GM12878 (cell line): ENCODE measurements around the gene SEC63. TPM values are rescaled to one million over a fixed set of nuclear protein-coding genes. Genes with fewer than 3 reads are reported as not detected.

Experiments
- ATAC-seq: fragments of 200-7000 bp; cut with Tn5 transposase; 3 replicates; pipeline ENCODE4 v1.9.1; 2020; ENCODE audit warnings: mild to moderate bottlenecking, moderate library complexity
- BruUV-seq: library from RNA; stranded (reverse); fragments of 400-500 nt; replicated peaks from 2 replicates; lab custom pipeline; 2021; lab: Mats Ljungman, UMichigan
- CTCF ChIA-PET: fragments of 300-600 bp; sonication (Branson Sonifier 250); formaldehyde crosslinking; extraction: SDS; loops from one replicate; lab custom pipeline; 2021; ENCODE audit warnings: inconsistent platforms; lab: Yijun Ruan, JAX
- POLR2A ChIA-PET: fragments of 350-600 bp; formaldehyde crosslinking; extraction: SDS; loops from one replicate; lab custom pipeline; 2021; ENCODE audit warnings: inconsistent platforms; lab: Charles Lee
- RAD21 ChIA-PET: fragments of 300-600 bp; sonication (Branson Sonifier 250); formaldehyde crosslinking; loops from one replicate; lab custom pipeline; 2023; ENCODE audit warnings: antibody characterized with exemption; ENCODE audit not compliant: unreplicated experiment; lab: Charles Lee
- SMC1A ChIA-PET: fragments of 300-600 bp; sonication (Branson Sonifier 250); formaldehyde crosslinking; loops from one replicate; lab custom pipeline; 2023; ENCODE audit not compliant: unreplicated experiment, uncharacterized antibody; lab: Charles Lee
- DNase-seq: peaks from one replicate; pipeline ENCODE4 v3.0.0-alpha.2; 2011; ENCODE audit warnings: low read depth, low spot score
- FAIRE-seq: peaks from 3 replicates; lab custom pipeline; 2011; peaks lifted over from hg19 to GRCh38; lab: Jason Lieb, UNC
- H2AFZ ChIP-seq: 2 replicates; pipeline ENCODE4 v1.6.0; 2011; ENCODE audit warnings: low read depth, low read length, control low read depth; ENCODE audit not compliant: control insufficient read depth
- H3K27ac ChIP-seq: 2 replicates; pipeline ENCODE4 v1.5.1; 2011; ENCODE audit warnings: control low read depth; ENCODE audit not compliant: control insufficient read depth, insufficient read depth
- H3K27me3 ChIP-seq, 2 experiments: replicated peaks in 1 of 2; 2 replicates each; pipeline versions ENCODE4 v1.6.0 to v1.6.1; 2011; ENCODE audit warnings: low read length in 1 of 2; ENCODE audit not compliant: control insufficient read depth in 2 of 2, insufficient read depth in 2 of 2
- H3K36me3 ChIP-seq, 2 experiments: 2 replicates each; pipeline ENCODE4 v1.5.1; 2011; ENCODE audit warnings: low read length in 1 of 2; ENCODE audit not compliant: control insufficient read depth in 2 of 2, insufficient read depth in 2 of 2
- H3K4me1 ChIP-seq: 2 replicates; pipeline ENCODE4 v1.6.1; 2011; ENCODE audit warnings: mild to moderate bottlenecking, low read length, moderate library complexity, mixed read lengths; ENCODE audit not compliant: control insufficient read depth, insufficient read depth
- H3K4me2 ChIP-seq: 2 replicates; pipeline ENCODE4 v1.6.0; 2011; ENCODE audit warnings: control low read depth; ENCODE audit not compliant: control insufficient read depth, insufficient read depth
- H3K4me3 ChIP-seq: fragments of 200-600 bp; sonication (generic); 2 replicates; pipeline ENCODE4 v1.5.1; 2016
- H3K79me2 ChIP-seq: 2 replicates; pipeline ENCODE4 v1.6.0; 2011; ENCODE audit warnings: low read length; ENCODE audit not compliant: control insufficient read depth, insufficient read depth
- H3K9ac ChIP-seq: 2 replicates; pipeline ENCODE4 v1.8.0; 2011; ENCODE audit warnings: low read length, control low read depth, mixed read lengths; ENCODE audit not compliant: control insufficient read depth, insufficient read depth
- H3K9me3 ChIP-seq: replicated peaks from 3 replicates; pipeline ENCODE4 v1.5.1; 2011; ENCODE audit warnings: mild to moderate bottlenecking, low read length; ENCODE audit not compliant: control insufficient read depth, insufficient read depth
- H4K20me1 ChIP-seq: 2 replicates; pipeline ENCODE4 v1.6.0; 2011; ENCODE audit not compliant: control insufficient read depth, insufficient read depth
- CBFB ChIP-seq: IDR thresholded peaks from 2 replicates; pipeline ENCODE4 v1.6.1; 2016; ENCODE audit warnings: antibody characterized with exemption, low read depth
- EP300 ChIP-seq, 2 experiments: fragments of 150-350 bp in 1 of 2; IDR thresholded peaks; 2 replicates each; pipeline ENCODE4 v1.6.1; 2011 to 2012; ENCODE audit warnings: low read depth in 2 of 2, low read length in 2 of 2, borderline replicate concordance in 1 of 2, improper control_type of control experiment in 1 of 2, inconsistent platforms in 1 of 2; ENCODE audit not compliant: control insufficient read depth in 1 of 2
- GABPA ChIP-seq: IDR thresholded peaks from 2 replicates; pipeline ENCODE4 v1.6.1; 2014; ENCODE audit warnings: antibody characterized with exemption, low read depth, mild to moderate bottlenecking, inconsistent platforms
- GATAD2B ChIP-seq: fragments of 450-650 bp; conservative IDR thresholded peaks from 2 replicates; pipeline ENCODE4 v1.6.1; 2017; ENCODE audit warnings: low read depth, mild to moderate bottlenecking, moderate library complexity
- KLF5 ChIP-seq: fragments of 450-650 bp; IDR thresholded peaks from 2 replicates; pipeline ENCODE4 v1.6.1; 2014; ENCODE audit warnings: mild to moderate bottlenecking; ENCODE audit not compliant: partially characterized antibody
- NR2C1 ChIP-seq: fragments of 450-650 bp; IDR thresholded peaks from 2 replicates; pipeline ENCODE4 v1.6.1; 2017; ENCODE audit warnings: antibody characterized with exemption, mild to moderate bottlenecking, moderate library complexity
- SMAD1 ChIP-seq: fragments of 450-650 bp; IDR thresholded peaks from 2 replicates; pipeline ENCODE4 v1.6.1; 2018; ENCODE audit warnings: mild to moderate bottlenecking, low read depth; ENCODE audit not compliant: partially characterized antibody
- ZNF24 ChIP-seq: fragments of 450-650 bp; IDR thresholded peaks from 2 replicates; pipeline ENCODE4 v1.6.1; 2017; ENCODE audit warnings: antibody characterized with exemption, mild to moderate bottlenecking
- ZSCAN29 ChIP-seq: fragments of 450-650 bp; IDR thresholded peaks from 2 replicates; pipeline ENCODE4 v1.6.1; 2017; ENCODE audit warnings: mild to moderate bottlenecking, moderate library complexity
- WGBS: methylation state at CpG from one replicate; pipeline ENCODE4 v1.1.6; 2016; ENCODE audit warnings: low lambda C conversion rate; ENCODE audit not compliant: insufficient replicate concordance, insufficient coverage; ENCODE audit errors: missing lambda C conversion rate; 5-methylcytosine and 5-hydroxymethylcytosine counted together
- in situ Hi-C: fragments of 300-500 bp; cut with MboI; formaldehyde crosslinking; loops from 9 replicates; pipeline ENCODE4 v1.14.3; 2018; ENCODE audit warnings: mixed read lengths
- intact Hi-C: fragments of 100-400 bp; cut with micrococcal nuclease; formaldehyde crosslinking; loops from one replicate; pipeline ENCODE4 v1.14.2; 2022; ENCODE audit not compliant: unreplicated experiment
- polyA plus RNA-seq, 11 experiments: library from polyadenylated mRNA; depleted of rRNA in 4 of 11; unstranded in 6 of 11; stranded (reverse) in 5 of 11; fragments of >200 nt; fragmentation: Nextera tagmentation in 4 of 11; fragmentation: Illumina TruSeq in 1 of 11; extraction: Ambion mirVana in 4 of 11; extraction: Trizol in 1 of 11; gene quantifications; 1 replicate in 1 of 11; 2 replicates in 10 of 11; pipeline versions ENCODE4 v1.2.1 to v1.2.3, GENCODE V29; 2011 to 2016; ENCODE audit warnings: inconsistent platforms in 2 of 11, missing spikeins in 2 of 11, low read depth in 1 of 11
- total RNA-seq, 4 experiments: library from RNA; depleted of rRNA in 3 of 4; stranded (reverse); fragments of >200 nt in 3 of 4; fragmentation: Illumina TruSeq in 1 of 4; extraction: Trizol in 1 of 4; gene quantifications; 2 replicates each; pipeline versions ENCODE4 v1.2.1 to v1.2.3, GENCODE V29; 2013 to 2021
- TF ChIP-seq, protein P1 (sequence below): fragments of 450-650 bp; IDR thresholded peaks from 2 replicates; pipeline ENCODE4 v1.6.1; 2017; ENCODE audit warnings: mild to moderate bottlenecking, moderate library complexity
- TF ChIP-seq, protein P2 (sequence below): fragments of 150-350 bp; IDR thresholded peaks from 2 replicates; pipeline ENCODE4 v1.6.1; 2016; ENCODE audit warnings: low read depth, low read length
- TF ChIP-seq, protein P3 (sequence below): IDR thresholded peaks from 2 replicates; pipeline ENCODE4 v1.6.1; 2012; ENCODE audit warnings: low read depth, low read length, improper control_type of control experiment
- TF ChIP-seq, protein P4 (sequence below): fragments of 450-650 bp; IDR thresholded peaks from 2 replicates; pipeline ENCODE4 v1.6.1; 2017; ENCODE audit warnings: mild to moderate bottlenecking

SEC63 gene
- total and polyA plus RNA-seq, 10 of the 15 experiments (the other 5 are each of a cell fraction or from before 2014, with no cell fraction given): 10.1 to 87.0 (median 34.3) TPM

DNA sequence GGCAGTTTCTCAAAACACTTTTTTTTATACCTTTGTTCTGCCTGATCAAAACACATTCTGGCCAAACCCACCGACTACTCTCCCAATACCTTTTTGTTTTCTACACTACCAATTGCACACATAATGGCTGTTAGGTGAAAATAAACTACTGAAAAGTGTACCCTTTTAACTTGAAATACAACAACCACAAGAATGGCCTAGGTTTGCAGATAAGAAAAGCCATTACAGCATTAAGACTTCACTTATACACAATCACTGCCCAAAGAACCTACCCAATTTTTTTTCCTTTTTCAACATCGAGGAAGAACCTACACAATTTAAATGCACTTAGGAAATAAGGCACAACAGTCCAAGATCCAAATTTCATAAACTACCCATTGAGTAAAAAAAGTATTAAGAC, 1.8 kb downstream of the SEC63 start:
- FAIRE-seq (no peak), DNase-seq (no peak), ATAC-seq (no peak)
- Histone ChIP-seq H3K27ac (peak overlapping the region; percentile 42; the same call in 1 of the 2 replicates), H3K9ac (peak overlapping the region; percentile 95), H4K20me1 (no peaks in the 10 kb centered on the region), H3K4me3 (peak overlapping the region; percentile 86), H3K36me3 (peaks cover 0 to 5% of the 10 kb centered on the region in 2 experiments; a peak in 1 of 4 replicates), H3K27me3 (no peaks in the 10 kb centered on the region), H3K4me1 (no peaks in the 10 kb centered on the region; the same call in 1 of the 2 replicates), H3K9me3 (no peaks in the 10 kb centered on the region), H3K79me2 (peaks cover 58% of the 10 kb centered on the region), H2AFZ (no peak overlapping the region), H3K4me2 (peak overlapping the region; percentile 74)
- POLR2A ChIA-PET: interaction anchor here (0.9 kb wide), 1 partner anchor 9 kb away, joined by 5 read pairs; no protein-coding TSS in a partner anchor
- in situ Hi-C loops: no loop called here
- intact Hi-C loops: loop anchor here (5.0 kb wide), 1 partner anchor 1416 kb away; no protein-coding TSS in a partner anchor
- 49% methylated on average over 2 of the region's 2 CpGs for WGBS
- CTCF ChIA-PET: interaction anchor here (1.0 to 2.4 kb wide), 3 partner anchors 24 to 89 kb away, joined by 3 to 9 read pairs (median 5); no protein-coding TSS in a partner anchor
- BruUV-seq: TSS peak; percentile 53
- SMC1A ChIA-PET: interaction anchor here (1.0 to 1.2 kb wide), 4 partner anchors 10 to 93 kb away, joined by 3 to 4 read pairs (median 4); no protein-coding TSS in a partner anchor
- RAD21 ChIA-PET: interaction anchor here (1.0 kb wide), 2 partner anchors 90 to 1113 kb away, joined by 3 read pairs; no protein-coding TSS in a partner anchor
- no peak for TF ChIP-seq ZSCAN29
- TF ChIP-seq, protein P1, sequence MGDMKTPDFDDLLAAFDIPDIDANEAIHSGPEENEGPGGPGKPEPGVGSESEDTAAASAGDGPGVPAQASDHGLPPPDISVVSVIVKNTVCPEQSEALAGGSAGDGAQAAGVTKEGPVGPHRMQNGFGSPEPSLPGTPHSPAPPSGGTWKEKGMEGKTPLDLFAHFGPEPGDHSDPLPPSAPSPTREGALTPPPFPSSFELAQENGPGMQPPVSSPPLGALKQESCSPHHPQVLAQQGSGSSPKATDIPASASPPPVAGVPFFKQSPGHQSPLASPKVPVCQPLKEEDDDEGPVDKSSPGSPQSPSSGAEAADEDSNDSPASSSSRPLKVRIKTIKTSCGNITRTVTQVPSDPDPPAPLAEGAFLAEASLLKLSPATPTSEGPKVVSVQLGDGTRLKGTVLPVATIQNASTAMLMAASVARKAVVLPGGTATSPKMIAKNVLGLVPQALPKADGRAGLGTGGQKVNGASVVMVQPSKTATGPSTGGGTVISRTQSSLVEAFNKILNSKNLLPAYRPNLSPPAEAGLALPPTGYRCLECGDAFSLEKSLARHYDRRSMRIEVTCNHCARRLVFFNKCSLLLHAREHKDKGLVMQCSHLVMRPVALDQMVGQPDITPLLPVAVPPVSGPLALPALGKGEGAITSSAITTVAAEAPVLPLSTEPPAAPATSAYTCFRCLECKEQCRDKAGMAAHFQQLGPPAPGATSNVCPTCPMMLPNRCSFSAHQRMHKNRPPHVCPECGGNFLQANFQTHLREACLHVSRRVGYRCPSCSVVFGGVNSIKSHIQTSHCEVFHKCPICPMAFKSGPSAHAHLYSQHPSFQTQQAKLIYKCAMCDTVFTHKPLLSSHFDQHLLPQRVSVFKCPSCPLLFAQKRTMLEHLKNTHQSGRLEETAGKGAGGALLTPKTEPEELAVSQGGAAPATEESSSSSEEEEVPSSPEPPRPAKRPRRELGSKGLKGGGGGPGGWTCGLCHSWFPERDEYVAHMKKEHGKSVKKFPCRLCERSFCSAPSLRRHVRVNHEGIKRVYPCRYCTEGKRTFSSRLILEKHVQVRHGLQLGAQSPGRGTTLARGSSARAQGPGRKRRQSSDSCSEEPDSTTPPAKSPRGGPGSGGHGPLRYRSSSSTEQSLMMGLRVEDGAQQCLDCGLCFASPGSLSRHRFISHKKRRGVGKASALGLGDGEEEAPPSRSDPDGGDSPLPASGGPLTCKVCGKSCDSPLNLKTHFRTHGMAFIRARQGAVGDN: no peak
- no peak for TF ChIP-seq EP300 (IDR thresholded peaks at IDR 0.05; ENCODE audit: borderline replicate concordance in 1 of 2, control insufficient read depth in 1 of 2, low read depth in 2 of 2, low read length in 2 of 2)
- no peak for TF ChIP-seq ZNF24
- TF ChIP-seq GATAD2B: no peak
- no peak for TF ChIP-seq SMAD1
- no peak for TF ChIP-seq CBFB
- no peak for TF ChIP-seq KLF5
- TF ChIP-seq NR2C1: no peak
- TF ChIP-seq GABPA: no peak
- TF ChIP-seq, protein P2, sequence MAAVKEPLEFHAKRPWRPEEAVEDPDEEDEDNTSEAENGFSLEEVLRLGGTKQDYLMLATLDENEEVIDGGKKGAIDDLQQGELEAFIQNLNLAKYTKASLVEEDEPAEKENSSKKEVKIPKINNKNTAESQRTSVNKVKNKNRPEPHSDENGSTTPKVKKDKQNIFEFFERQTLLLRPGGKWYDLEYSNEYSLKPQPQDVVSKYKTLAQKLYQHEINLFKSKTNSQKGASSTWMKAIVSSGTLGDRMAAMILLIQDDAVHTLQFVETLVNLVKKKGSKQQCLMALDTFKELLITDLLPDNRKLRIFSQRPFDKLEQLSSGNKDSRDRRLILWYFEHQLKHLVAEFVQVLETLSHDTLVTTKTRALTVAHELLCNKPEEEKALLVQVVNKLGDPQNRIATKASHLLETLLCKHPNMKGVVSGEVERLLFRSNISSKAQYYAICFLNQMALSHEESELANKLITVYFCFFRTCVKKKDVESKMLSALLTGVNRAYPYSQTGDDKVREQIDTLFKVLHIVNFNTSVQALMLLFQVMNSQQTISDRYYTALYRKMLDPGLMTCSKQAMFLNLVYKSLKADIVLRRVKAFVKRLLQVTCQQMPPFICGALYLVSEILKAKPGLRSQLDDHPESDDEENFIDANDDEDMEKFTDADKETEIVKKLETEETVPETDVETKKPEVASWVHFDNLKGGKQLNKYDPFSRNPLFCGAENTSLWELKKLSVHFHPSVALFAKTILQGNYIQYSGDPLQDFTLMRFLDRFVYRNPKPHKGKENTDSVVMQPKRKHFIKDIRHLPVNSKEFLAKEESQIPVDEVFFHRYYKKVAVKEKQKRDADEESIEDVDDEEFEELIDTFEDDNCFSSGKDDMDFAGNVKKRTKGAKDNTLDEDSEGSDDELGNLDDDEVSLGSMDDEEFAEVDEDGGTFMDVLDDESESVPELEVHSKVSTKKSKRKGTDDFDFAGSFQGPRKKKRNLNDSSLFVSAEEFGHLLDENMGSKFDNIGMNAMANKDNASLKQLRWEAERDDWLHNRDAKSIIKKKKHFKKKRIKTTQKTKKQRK: no peak
- TF ChIP-seq, protein P3, sequence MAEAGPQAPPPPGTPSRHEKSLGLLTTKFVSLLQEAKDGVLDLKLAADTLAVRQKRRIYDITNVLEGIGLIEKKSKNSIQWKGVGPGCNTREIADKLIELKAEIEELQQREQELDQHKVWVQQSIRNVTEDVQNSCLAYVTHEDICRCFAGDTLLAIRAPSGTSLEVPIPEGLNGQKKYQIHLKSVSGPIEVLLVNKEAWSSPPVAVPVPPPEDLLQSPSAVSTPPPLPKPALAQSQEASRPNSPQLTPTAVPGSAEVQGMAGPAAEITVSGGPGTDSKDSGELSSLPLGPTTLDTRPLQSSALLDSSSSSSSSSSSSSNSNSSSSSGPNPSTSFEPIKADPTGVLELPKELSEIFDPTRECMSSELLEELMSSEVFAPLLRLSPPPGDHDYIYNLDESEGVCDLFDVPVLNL: no peak
- TF ChIP-seq, protein P4, sequence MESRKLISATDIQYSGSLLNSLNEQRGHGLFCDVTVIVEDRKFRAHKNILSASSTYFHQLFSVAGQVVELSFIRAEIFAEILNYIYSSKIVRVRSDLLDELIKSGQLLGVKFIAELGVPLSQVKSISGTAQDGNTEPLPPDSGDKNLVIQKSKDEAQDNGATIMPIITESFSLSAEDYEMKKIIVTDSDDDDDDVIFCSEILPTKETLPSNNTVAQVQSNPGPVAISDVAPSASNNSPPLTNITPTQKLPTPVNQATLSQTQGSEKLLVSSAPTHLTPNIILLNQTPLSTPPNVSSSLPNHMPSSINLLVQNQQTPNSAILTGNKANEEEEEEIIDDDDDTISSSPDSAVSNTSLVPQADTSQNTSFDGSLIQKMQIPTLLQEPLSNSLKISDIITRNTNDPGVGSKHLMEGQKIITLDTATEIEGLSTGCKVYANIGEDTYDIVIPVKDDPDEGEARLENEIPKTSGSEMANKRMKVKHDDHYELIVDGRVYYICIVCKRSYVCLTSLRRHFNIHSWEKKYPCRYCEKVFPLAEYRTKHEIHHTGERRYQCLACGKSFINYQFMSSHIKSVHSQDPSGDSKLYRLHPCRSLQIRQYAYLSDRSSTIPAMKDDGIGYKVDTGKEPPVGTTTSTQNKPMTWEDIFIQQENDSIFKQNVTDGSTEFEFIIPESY: no peak
